AG09319 (cell line): Measurements from ENCODE around the gene ABCB8.
"Not testable (repeated sequence)": the region's sequence is repeated elsewhere in the genome, so short reads cannot be mapped to it uniquely, and the experiment has no call there.

ENCODE experiments used
- DNase-seq: peaks from one replicate; pipeline ENCODE4 v3.0.0-alpha.2; 2010; ENCODE audit warnings: low read depth; ENCODE audit errors: extremely low read depth
- TF ChIP-seq, protein P1 (sequence below): IDR thresholded peaks from 2 replicates; pipeline ENCODE4 v1.5.1; 2011; ENCODE audit warnings: low read depth, mild to moderate bottlenecking, inconsistent platforms, low read length, moderate library complexity

Gene ABCB8

DNA sequence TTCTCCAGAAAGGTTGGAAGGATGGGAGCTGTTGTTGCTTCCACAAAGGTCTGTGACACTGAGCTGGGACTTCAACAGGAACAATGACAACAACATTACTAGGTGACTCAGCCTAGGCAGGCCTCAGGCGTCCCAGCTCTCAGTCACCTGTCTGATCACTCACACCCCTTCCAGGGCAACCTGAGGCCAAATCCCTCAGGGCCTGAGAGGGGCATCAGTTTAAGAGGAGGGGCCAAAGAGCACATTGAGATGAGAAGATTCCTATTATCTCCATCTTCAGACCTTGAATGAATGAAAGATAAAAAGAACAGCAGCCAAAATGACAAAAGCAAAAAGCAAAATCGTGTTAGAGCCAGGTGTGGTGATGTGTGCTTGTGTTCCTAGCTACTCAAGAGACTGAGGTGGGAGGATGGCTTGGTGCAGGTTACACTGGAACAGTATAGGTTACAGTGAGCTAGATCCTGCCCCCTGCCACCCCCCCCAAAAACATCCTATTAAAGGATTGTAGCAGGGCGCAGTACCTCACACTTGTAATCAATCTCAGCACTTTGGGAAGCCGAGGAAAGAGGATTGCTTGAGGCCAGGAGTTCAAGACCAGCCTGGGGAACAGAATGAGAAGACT is 3.7 kb upstream of the ABCB8 start, which contains the start of gene ATG9B:
Gene ATG9B, minus strand, starts transcription at position 60 of the 622 bp plus-strand sequence. CDS start 71 bp downstream, outside the sequence.
- TF ChIP-seq, protein P1, sequence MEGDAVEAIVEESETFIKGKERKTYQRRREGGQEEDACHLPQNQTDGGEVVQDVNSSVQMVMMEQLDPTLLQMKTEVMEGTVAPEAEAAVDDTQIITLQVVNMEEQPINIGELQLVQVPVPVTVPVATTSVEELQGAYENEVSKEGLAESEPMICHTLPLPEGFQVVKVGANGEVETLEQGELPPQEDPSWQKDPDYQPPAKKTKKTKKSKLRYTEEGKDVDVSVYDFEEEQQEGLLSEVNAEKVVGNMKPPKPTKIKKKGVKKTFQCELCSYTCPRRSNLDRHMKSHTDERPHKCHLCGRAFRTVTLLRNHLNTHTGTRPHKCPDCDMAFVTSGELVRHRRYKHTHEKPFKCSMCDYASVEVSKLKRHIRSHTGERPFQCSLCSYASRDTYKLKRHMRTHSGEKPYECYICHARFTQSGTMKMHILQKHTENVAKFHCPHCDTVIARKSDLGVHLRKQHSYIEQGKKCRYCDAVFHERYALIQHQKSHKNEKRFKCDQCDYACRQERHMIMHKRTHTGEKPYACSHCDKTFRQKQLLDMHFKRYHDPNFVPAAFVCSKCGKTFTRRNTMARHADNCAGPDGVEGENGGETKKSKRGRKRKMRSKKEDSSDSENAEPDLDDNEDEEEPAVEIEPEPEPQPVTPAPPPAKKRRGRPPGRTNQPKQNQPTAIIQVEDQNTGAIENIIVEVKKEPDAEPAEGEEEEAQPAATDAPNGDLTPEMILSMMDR = no peak
- DNase-seq = no peak

DNA sequence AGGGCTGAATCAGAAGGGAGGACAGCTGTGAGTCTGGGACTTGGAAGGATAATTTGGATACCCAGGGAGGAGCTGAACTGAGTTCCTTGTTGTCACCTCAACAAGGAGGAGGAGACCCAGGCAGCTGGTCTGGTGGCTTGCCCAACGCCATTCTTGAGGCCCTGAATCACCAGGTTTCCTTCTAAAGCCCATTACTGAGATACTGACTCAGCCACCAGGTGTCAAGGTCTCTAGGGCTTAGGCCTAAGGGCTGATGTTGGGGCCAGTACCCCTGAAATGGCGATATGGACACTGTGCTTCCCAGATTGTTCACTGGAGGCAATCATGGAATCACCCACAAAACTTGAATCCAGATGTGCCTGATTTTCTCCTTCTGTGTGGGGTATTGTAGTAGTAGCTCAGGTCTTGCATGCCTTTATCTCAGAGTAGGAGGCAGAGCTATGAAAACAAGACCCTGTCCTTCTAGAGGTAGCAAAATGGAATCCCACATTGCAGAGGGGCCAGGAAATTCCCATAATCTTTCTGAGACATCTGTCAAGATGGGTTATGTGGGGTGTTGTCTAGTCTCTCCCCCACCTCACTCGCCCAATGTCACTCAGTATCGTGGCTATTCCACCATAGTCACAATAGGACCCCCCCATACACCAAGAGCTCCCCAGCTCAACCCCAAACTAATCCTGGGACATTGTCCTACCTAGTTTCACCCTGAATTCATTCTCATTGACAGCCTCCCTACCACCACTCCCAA is 2.2 kb upstream of the ABCB8 start:
- TF ChIP-seq, protein P1 = no peak
- no peak for DNase-seq

- not testable (repeated sequence) for DNase-seq
These were observed 1.2 kb upstream of the ABCB8 start for GRCh38 chr7:151026771-151027727.

DNA sequence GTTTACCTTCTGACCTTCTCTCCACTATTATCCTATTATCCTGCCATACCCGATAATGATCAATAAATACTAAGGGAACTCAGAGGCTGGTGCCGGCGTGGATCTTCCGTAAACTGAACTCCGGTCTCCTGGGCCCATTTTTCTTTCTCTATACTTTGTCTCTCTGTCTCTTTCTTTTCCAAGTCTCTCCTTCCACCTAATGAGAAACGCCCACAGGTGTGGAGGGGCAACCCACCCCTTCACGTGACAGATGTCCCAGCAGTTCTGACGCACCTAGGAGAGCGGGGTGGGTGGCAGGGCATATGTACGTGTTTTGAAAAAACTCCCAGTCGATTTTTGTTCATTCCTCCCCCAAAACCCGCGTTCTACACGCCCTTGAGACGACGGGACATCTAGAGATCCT is 521 bp upstream of the ABCB8 start:
- not testable (repeated sequence) for DNase-seq

- TF ChIP-seq, protein P1 = no peak
- DNase-seq = no peak
These were observed 775 bp downstream of the ABCB8 start for GRCh38 chr7:151028948-151029501.

DNA sequence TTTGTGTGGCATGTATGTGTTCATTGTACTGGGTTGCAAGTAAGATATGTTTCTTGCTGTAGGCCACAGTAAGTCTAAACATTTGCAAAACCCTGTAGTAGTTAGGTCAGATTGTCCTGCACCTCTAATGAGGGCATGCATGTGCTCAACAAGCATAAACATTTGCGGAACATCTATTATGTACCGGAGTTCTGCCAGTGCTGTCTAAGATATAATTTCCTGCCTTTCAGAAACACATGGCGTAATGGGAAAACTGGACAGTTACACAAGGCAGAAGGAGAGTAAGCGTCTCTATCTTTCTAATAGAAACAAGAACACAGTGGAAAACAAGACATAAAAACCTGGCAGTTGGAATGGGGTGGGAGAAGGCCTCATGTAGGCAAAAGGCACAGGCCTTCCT is 2.8 kb downstream of the ABCB8 start:
- no peak for DNase-seq
- TF ChIP-seq, protein P1 = no peak

- no peak for DNase-seq
- TF ChIP-seq, protein P1 = no peak
These were observed 5.0 kb downstream of the ABCB8 start for GRCh38 chr7:151032936-151033863.
